GM12875 (cell line): ENCODE results near the gene FLVCR1.

Experiments used
- H3K4me3 ChIP-seq: one replicate; pipeline ENCODE4 v1.5.1; 2011; ENCODE audit warnings: low read depth, low read length, control low read depth
- TF ChIP-seq, protein P1 (sequence below): IDR thresholded peaks from 2 replicates; pipeline ENCODE4 v1.5.1; 2011; ENCODE audit warnings: low read depth, mild to moderate bottlenecking, control low read depth, inconsistent platforms, low read length, moderate library complexity, borderline replicate concordance; ENCODE audit not compliant: insufficient read depth

FLVCR1 gene

DNA sequence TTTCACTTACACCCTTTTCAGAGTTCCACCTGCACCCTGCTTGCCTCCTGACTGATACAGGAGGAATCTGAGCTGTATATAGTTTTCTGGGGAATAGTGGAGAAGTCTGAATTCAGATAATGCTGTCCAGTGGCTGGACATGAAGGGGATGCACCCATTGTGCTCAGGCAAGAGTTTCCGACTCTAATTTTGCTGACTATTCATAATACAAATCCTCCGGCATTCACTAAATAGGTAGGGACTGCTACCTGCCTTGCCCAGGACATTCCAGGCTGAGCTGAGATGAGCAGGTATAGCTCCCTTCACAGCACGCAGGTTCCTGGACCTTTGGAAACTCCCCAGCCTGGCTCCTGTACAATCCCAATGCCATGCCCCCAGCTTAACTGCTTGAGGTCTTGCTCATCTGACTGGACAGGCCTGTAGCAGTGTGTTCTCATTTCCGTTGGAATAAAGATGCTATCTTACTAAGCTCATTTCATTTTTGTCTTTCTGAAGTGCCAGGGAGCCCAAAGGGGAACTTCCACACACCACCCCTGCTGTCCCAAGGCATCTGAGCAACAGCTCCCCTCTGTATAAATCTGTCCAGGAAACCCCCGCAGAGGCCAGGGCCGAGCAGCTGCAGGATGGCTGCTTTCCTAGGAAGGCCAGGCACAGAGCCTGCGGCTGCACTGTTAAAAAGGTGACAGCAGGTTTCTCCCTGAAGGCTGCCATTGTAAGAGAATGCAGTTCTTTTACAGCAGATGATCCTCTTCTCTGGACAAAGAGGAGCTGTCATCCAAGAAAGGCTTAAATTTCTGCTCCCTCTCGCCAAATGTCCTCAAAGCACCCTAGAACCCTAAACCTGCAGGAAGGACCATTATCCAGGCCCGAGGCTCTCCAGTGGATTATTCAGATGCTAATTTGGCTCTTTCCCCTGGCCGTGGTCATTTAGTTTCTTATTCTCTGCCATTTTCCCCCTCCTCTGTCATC is 70.5 kb downstream of the FLVCR1 start:
- TF ChIP-seq, protein P1, sequence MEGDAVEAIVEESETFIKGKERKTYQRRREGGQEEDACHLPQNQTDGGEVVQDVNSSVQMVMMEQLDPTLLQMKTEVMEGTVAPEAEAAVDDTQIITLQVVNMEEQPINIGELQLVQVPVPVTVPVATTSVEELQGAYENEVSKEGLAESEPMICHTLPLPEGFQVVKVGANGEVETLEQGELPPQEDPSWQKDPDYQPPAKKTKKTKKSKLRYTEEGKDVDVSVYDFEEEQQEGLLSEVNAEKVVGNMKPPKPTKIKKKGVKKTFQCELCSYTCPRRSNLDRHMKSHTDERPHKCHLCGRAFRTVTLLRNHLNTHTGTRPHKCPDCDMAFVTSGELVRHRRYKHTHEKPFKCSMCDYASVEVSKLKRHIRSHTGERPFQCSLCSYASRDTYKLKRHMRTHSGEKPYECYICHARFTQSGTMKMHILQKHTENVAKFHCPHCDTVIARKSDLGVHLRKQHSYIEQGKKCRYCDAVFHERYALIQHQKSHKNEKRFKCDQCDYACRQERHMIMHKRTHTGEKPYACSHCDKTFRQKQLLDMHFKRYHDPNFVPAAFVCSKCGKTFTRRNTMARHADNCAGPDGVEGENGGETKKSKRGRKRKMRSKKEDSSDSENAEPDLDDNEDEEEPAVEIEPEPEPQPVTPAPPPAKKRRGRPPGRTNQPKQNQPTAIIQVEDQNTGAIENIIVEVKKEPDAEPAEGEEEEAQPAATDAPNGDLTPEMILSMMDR: no peak
- H3K4me3 ChIP-seq: no peak overlapping the region

DNA sequence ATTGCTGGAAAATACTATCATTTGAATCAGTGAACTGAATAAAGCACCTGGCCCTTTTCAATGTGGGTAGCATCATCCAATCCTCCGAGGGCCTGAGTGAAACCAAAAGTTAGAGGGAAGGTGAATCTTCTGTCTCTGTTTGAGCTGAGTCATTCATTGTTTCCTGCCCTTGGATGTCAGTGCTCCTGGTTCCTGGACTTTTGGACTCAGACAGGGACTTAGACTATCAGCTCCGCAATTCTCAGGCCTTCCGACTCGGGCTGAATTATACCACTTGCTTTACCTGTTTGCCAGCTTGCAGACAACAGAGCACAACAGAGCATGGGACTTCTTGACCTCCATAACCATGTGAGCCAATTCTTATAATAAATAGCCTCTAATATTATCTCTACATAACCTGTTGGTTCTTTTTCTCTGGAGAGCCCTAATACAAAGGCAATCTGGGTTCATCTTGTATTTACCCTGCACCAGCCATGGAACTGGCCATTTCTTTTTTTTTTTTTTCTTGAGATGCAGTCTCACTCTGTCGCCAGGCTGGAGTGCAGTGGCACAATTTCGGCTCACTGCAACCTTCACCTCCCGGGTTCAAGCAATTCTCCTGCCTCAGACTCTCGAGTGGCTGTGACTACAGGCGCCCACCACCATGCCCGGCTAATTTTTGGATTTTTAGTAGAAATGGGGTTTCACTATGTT is 73.1 kb downstream of the FLVCR1 start:
- TF ChIP-seq, protein P1: no peak
- no peak overlapping the region for H3K4me3 ChIP-seq

DNA sequence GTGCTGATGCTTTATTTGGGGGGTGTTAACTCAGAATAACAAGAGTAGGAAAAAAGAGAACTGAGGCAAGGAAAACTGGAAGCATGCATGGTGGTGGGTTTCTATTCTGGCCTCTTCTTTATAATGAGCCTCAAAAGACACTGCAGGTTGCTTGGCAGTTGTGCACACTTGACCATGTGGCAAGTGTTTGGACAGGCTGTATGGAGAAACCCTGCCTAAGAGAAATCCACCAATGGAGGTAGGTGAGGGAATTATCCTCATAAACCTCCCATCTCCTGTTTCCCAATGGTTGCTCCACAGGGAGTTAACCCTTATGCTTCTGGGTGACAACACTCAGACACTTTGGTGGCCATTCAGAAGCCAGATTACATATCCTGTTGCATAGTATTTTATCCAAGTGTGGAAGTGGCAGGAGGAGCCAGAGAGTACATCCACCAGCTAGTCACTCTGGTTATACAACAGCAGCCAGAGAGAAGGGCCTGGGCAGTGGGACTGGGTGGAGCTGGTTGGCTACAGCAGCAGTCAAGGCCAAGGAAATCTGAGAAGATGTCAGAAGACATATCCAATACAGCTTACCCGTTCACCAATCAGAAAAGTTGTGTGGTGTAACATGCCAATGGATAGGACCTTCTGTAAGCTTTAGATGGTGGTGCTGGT is 75.9 kb downstream of the FLVCR1 start:
- H3K4me3 ChIP-seq: no peak overlapping the region
- TF ChIP-seq, protein P1: no peak

DNA sequence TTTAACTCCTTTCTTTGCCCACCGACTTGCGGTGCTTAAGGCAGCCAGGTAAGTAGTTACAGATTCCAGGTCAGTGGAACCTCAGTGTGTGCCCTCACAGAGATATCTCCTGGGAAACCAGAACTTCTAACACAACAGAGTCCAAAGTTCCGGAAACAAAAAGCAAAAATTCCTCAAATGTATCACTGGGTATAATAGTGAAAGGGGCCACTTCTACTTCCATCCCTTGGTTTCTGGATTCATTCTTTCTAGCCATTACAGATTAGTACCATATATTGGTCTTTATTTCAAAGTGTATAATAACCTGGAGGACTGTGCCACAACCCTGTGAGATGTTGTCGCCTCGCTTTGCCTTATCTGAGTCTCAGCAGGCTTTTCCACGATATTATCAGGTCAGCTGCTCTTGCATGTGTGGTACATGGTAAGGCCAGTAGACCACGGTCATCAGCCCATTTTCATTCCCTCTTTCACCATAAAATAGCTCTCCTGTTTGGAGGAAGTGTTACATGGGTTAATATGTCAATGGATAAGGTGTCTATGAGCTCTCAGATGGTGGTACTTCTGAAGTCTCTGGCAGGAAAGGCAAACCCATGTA is 77.4 kb downstream of the FLVCR1 start:
- H3K4me3 ChIP-seq: no peak overlapping the region
- TF ChIP-seq, protein P1: no peak

DNA sequence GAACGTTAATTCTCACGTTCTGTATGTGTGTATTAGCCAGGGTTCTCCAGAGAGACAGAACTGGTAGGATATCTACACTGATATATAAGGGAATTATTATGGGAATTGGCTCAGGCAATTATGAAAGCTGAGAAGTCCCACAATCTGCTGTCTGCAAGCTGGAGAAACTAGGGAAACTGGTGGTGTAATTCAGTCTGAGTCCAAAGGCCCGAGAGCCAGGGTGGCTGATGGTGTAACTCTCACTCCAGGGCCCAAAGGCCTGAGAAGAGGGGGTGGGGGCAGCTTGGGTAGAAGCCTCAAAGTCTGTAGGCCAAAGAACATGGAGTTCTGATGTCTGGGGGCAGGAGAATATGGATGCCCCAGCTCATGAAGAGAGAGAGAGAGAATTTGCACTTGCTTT is 79.0 kb downstream of the FLVCR1 start:
- H3K4me3 ChIP-seq: no peak overlapping the region
- TF ChIP-seq, protein P1: no peak

DNA sequence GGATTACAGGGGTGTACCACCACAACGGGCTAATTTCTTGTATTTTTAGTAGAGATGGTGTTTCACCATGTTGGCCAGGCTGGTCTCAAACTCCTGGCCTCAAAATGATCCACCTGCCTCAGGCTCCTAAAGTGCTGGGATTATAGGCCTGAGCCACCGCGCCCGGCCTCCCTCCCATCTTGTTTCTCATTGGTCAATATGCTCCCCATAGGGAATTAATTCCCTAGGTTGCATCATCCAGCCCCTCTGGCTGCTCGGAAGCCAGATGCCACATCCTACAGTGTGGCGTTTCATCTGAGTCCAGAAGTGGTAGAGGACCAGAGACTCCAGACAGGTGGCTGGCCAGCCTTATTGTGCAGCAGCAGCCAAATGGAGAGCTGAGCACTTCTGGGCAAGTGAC is 80.8 kb downstream of the FLVCR1 start:
- TF ChIP-seq, protein P1: no peak
- H3K4me3 ChIP-seq: no peak overlapping the region
